K562 (cell line): Measurements from ENCODE around the gene ASMTL. TPM values are rescaled to one million over a fixed set of nuclear protein-coding genes. Genes with fewer than 3 reads are reported as not detected.

ENCODE experiments used
- ARID3B ChIP-seq: fragments of 250-450 bp; sonication (Bioruptor Pico); IDR thresholded peaks from 2 replicates; pipeline ENCODE4 v1.4.0; 2020; ENCODE audit warnings: borderline replicate concordance
- BCL6 ChIP-seq: fragments of 250-450 bp; sonication (Bioruptor Pico); IDR thresholded peaks from 2 replicates; pipeline ENCODE4 v1.4.0; 2020
- CTCF ChIP-seq, 3 experiments: IDR thresholded peaks in 2 of 3; conservative IDR thresholded peaks in 1 of 3; 2 replicates each; pipeline ENCODE4 v1.5.1; 2011 to 2012; ENCODE audit warnings: low read length in 3 of 3, mild to moderate bottlenecking in 3 of 3, control low read depth in 2 of 3, improper control_type of control experiment in 1 of 3, inconsistent platforms in 1 of 3, low read depth in 1 of 3, mixed read lengths in 1 of 3, moderate library complexity in 1 of 3; ENCODE audit not compliant: insufficient read depth in 2 of 3
- FIP1L1 ChIP-seq: fragments of 200-400 bp; formaldehyde crosslinking; IDR thresholded peaks from 2 replicates; pipeline ENCODE4 v1.6.1; 2018; ENCODE audit warnings: mild to moderate bottlenecking, low read depth, low read length; ENCODE audit not compliant: poor library complexity, severe bottlenecking
- GABPB1 ChIP-seq: sonication (generic); formaldehyde crosslinking; IDR thresholded peaks from 2 replicates; pipeline ENCODE4 v1.8.0; 2022; ENCODE audit warnings: mild to moderate bottlenecking, missing genetic modification reagents
- MCM2 ChIP-seq: fragments of 450-650 bp; IDR thresholded peaks from 2 replicates; pipeline ENCODE4 v1.6.1; 2017; ENCODE audit warnings: low read depth, mild to moderate bottlenecking
- MTF1 ChIP-seq: fragments of 250-450 bp; sonication (Bioruptor Pico); IDR thresholded peaks from 2 replicates; pipeline ENCODE4 v1.9.0; 2021; ENCODE audit warnings: moderate library complexity, mild to moderate bottlenecking, inconsistent platforms, borderline replicate concordance
- NCOA6 ChIP-seq: fragments of 450-650 bp; IDR thresholded peaks from 2 replicates; pipeline ENCODE4 v1.6.1; 2017; ENCODE audit warnings: mild to moderate bottlenecking
- PHB2 ChIP-seq: fragments of 450-650 bp; IDR thresholded peaks from 2 replicates; pipeline ENCODE4 v1.6.1; 2017; ENCODE audit warnings: low read depth
- PYGO2 ChIP-seq: fragments of 450-650 bp; IDR thresholded peaks from 2 replicates; pipeline ENCODE4 v1.6.1; 2016; ENCODE audit warnings: mild to moderate bottlenecking, missing genetic modification characterization, moderate library complexity, missing compliant biosample characterization
- RFX5 ChIP-seq: IDR thresholded peaks from 2 replicates; pipeline ENCODE4 v1.6.1; 2011; ENCODE audit warnings: low read depth, mild to moderate bottlenecking, improper control_type of control experiment, low read length
- SOX6 ChIP-seq: fragments of 450-650 bp; IDR thresholded peaks from 2 replicates; pipeline ENCODE4 v1.6.1; 2014; ENCODE audit warnings: mild to moderate bottlenecking
- TCF3 ChIP-seq: sonication (generic); formaldehyde crosslinking; IDR thresholded peaks from 2 replicates; pipeline ENCODE4 v1.4.0; 2020; ENCODE audit warnings: mild to moderate bottlenecking, missing genetic modification reagents
- ZNF124 ChIP-seq: sonication (generic); formaldehyde crosslinking; IDR thresholded peaks from 2 replicates; pipeline ENCODE4 v1.8.1; 2022; ENCODE audit warnings: missing genetic modification reagents
- ZNF274 ChIP-seq: IDR thresholded peaks from 2 replicates; pipeline ENCODE4 v1.6.1; 2011; ENCODE audit warnings: low read depth, mild to moderate bottlenecking, low read length, moderate library complexity, borderline replicate concordance
- ZNF431 ChIP-seq: sonication (generic); formaldehyde crosslinking; IDR thresholded peaks from 2 replicates; pipeline ENCODE4 v1.8.0; 2022; ENCODE audit warnings: mild to moderate bottlenecking, missing genetic modification reagents
- ZSCAN32 ChIP-seq: fragments of 450-650 bp; formaldehyde crosslinking; IDR thresholded peaks from 2 replicates; pipeline ENCODE4 v1.4.0; 2020; ENCODE audit warnings: mild to moderate bottlenecking, moderate library complexity
- polyA plus RNA-seq, 8 experiments: library from polyadenylated mRNA; depleted of rRNA in 4 of 8; stranded (reverse) in 5 of 8; unstranded in 3 of 8; fragments of >200 nt; fragmentation: Nextera tagmentation in 2 of 8; fragmentation: Illumina TruSeq in 1 of 8; extraction: Ambion mirVana in 2 of 8; extraction: Trizol in 1 of 8; gene quantifications; 2 replicates each; pipeline versions ENCODE4 v1.2.1 to v1.2.3, GENCODE V29; 2011 to 2014; ENCODE audit warnings: inconsistent platforms in 1 of 8, missing spikeins in 1 of 8
- total RNA-seq, 7 experiments: library from RNA; depleted of rRNA in 6 of 7; stranded (reverse); fragments of >200 nt in 6 of 7; fragmentation: Illumina TruSeq in 2 of 7; extraction: Trizol in 2 of 7; gene quantifications; 2 replicates each; pipeline versions ENCODE4 v1.2.1 to v1.2.3, GENCODE V29; 2011 to 2021; ENCODE audit warnings: low replicate concordance in 1 of 7
- TF ChIP-seq, protein P1 (sequence below): sonication (generic); formaldehyde crosslinking; IDR thresholded peaks from 2 replicates; pipeline ENCODE4 v1.8.1; 2022; ENCODE audit warnings: missing genetic modification reagents
- TF ChIP-seq, protein P2 (sequence below): fragments of 150-350 bp; conservative IDR thresholded peaks from 2 replicates; pipeline ENCODE4 v1.6.1; 2014; ENCODE audit warnings: low read length
- TF ChIP-seq, protein P3 (sequence below): fragments of 250-450 bp; sonication (Bioruptor Pico); IDR thresholded peaks from 2 replicates; pipeline ENCODE4 v1.4.0; 2020; ENCODE audit warnings: mild to moderate bottlenecking, moderate library complexity

ASMTL gene
- total and polyA plus RNA-seq, 9 of the 15 experiments (the other 6 are each of a cell fraction or from before 2014, with no cell fraction given), result 0.56 to 20.6 (median 7.6) TPM

DNA sequence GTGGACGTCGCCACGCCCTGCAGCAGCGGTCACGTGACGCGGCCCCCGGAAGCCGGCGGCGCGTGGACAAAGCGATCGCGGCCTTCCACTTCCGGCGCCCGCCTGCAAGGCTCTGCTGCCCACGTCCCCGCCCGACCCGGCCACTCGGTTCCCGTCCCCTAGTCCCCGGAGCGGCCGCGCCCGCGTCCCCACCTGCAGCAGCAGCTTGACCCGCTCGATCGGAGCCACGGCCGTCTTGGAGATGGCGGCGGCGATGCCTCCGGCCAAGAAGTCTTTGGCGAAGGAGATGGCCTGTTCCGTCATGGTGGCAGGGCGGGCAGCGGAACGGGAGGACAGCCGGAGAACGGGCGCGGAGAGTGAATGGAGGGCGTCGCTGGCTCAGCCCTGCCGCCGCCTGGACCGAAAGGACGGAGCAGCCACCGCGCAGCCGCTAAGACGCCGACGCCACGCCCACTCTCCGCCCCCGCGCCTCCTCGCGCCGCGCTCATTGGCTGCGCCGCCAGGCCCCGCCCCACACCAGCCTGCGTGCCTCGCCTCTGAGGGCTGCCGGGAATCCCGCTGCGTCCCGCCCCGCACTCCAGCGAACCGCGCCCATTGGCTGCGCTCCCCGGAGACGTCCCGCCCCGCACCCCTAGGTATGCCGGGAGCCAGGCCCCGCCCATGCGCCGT lies 60.9 kb downstream of the ASMTL start, which contains the start of gene SLC25A6 (continued):
- TF ChIP-seq TCF3 (CRISPR knock-in tag) (peak; percentile 9; the same call in 1 of the 2 replicates), CTCF (IDR thresholded peaks at IDR 0.05 in 2 of 3, conservative IDR thresholded peaks at IDR 0.05 in 1 of 3; ENCODE audit: insufficient read depth in 2 of 3, low read depth in 1 of 3, low read length in 3 of 3) (no peak), MTF1 (CRISPR knock-in tag) (no peak), GABPB1 (peak; percentile 92), PYGO2 (tag) (no peak), FIP1L1 (peak; percentile 94), RFX5 (no peak), ZNF274 (no peak), MCM2 (no peak), ARID3B (peak; percentile 44; the same call in 1 of the 2 replicates), SOX6 (no peak), NCOA6 (no peak), ZNF431 (CRISPR knock-in tag) (no peak), BCL6 (CRISPR knock-in tag) (no peak), ZNF124 (0 out of 2 replicates have a peak, but pooled peaks have one; percentile 66), ZSCAN32 (CRISPR knock-in tag) (no peak), PHB2 (no peak)
- TF ChIP-seq, protein P1, sequence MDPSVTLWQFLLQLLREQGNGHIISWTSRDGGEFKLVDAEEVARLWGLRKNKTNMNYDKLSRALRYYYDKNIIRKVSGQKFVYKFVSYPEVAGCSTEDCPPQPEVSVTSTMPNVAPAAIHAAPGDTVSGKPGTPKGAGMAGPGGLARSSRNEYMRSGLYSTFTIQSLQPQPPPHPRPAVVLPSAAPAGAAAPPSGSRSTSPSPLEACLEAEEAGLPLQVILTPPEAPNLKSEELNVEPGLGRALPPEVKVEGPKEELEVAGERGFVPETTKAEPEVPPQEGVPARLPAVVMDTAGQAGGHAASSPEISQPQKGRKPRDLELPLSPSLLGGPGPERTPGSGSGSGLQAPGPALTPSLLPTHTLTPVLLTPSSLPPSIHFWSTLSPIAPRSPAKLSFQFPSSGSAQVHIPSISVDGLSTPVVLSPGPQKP, result no peak
- TF ChIP-seq, protein P2, sequence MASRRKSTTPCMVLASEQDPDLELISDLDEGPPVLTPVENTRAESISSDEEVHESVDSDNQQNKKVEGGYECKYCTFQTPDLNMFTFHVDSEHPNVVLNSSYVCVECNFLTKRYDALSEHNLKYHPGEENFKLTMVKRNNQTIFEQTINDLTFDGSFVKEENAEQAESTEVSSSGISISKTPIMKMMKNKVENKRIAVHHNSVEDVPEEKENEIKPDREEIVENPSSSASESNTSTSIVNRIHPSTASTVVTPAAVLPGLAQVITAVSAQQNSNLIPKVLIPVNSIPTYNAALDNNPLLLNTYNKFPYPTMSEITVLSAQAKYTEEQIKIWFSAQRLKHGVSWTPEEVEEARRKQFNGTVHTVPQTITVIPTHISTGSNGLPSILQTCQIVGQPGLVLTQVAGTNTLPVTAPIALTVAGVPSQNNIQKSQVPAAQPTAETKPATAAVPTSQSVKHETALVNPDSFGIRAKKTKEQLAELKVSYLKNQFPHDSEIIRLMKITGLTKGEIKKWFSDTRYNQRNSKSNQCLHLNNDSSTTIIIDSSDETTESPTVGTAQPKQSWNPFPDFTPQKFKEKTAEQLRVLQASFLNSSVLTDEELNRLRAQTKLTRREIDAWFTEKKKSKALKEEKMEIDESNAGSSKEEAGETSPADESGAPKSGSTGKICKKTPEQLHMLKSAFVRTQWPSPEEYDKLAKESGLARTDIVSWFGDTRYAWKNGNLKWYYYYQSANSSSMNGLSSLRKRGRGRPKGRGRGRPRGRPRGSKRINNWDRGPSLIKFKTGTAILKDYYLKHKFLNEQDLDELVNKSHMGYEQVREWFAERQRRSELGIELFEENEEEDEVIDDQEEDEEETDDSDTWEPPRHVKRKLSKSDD, result no peak
- TF ChIP-seq, protein P3, sequence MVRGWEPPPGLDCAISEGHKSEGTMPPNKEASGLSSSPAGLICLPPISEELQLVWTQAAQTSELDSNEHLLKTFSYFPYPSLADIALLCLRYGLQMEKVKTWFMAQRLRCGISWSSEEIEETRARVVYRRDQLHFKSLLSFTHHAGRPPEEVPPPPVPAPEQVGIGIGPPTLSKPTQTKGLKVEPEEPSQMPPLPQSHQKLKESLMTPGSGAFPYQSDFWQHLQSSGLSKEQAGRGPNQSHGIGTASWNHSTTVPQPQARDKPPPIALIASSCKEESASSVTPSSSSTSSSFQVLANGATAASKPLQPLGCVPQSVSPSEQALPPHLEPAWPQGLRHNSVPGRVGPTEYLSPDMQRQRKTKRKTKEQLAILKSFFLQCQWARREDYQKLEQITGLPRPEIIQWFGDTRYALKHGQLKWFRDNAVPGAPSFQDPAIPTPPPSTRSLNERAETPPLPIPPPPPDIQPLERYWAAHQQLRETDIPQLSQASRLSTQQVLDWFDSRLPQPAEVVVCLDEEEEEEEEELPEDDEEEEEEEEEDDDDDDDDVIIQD (CRISPR knock-in tag), result no peak
